Kidney epithelial cell (primary cell): ENCODE measurements around the gene OR13D1. TPM values are rescaled to one million over a fixed set of nuclear protein-coding genes. Genes with fewer than 3 reads are reported as not detected.
A peak's percentile ranks its signal among the peaks of the same experiment; 100 is the strongest.

Experiments used
- DNase-seq: peaks from one replicate; pipeline ENCODE4 v3.0.0-alpha.2; 2010; ENCODE audit warnings: low read depth
- H3K27me3 ChIP-seq: 2 replicates; pipeline ENCODE4 v1.6.0; 2011; ENCODE audit warnings: low read length; ENCODE audit not compliant: control insufficient read depth, insufficient read depth
- H3K36me3 ChIP-seq: 2 replicates; pipeline ENCODE4 v1.5.1; 2011; ENCODE audit warnings: low read length; ENCODE audit not compliant: control insufficient read depth, insufficient read depth
- H3K4me3 ChIP-seq: 2 replicates; pipeline ENCODE4 v1.5.1; 2011; ENCODE audit warnings: low read depth, mild to moderate bottlenecking, control low read depth, low read length
- CTCF ChIP-seq: IDR thresholded peaks from 2 replicates; pipeline ENCODE4 v1.5.1; 2011; ENCODE audit warnings: mild to moderate bottlenecking, moderate library complexity, low read length, control low read depth, inconsistent platforms; ENCODE audit not compliant: insufficient read depth, poor library complexity, severe bottlenecking
- total RNA-seq: library from RNA; depleted of rRNA; stranded (reverse); fragments of >200 nt; gene quantifications from 2 replicates; pipeline ENCODE4 v1.2.3, GENCODE V29; 2015

Gene OR13D1
- total RNA-seq, result not detected in 2 replicates

GRCh38 chr9:104694218-104694617 is at the start of gene OR13D1:
Gene OR13D1 (plus strand): TSS chr9:104694518. CDS start chr9:104694518, 0 bp downstream.
- TF ChIP-seq CTCF, result no peak
- H3K4me3 ChIP-seq, result no peak within 1 kb of the TSS
- no peaks in the 10 kb centered on the region for H3K27me3 ChIP-seq
- H3K36me3 ChIP-seq, result no peaks in the 10 kb centered on the region
- no peak for DNase-seq

GRCh38 chr9:104658496-104659195 is 35.7 kb upstream of the OR13D1 start:
- Histone ChIP-seq H3K27me3 (no peaks in the 10 kb centered on the region), H3K4me3 (no peak overlapping the region), H3K36me3 (no peaks in the 10 kb centered on the region)
- DNase-seq, result no peak
- TF ChIP-seq CTCF, result no peak

GRCh38 chr9:104675611-104676010 is 18.7 kb upstream of the OR13D1 start:
- H3K4me3 ChIP-seq, result no peak overlapping the region
- H3K36me3 ChIP-seq, result no peaks in the 10 kb centered on the region
- H3K27me3 ChIP-seq, result no peaks in the 10 kb centered on the region
- DNase-seq, result no peak
- no peak for TF ChIP-seq CTCF

GRCh38 chr9:104682642-104683041 is 11.7 kb upstream of the OR13D1 start:
- Histone ChIP-seq H3K27me3 (no peaks in the 10 kb centered on the region), H3K36me3 (no peaks in the 10 kb centered on the region), H3K4me3 (no peak overlapping the region)
- TF ChIP-seq CTCF, result peak; percentile 35
- peak; percentile 9 for DNase-seq

GRCh38 chr9:104686081-104686480 is 8.2 kb upstream of the OR13D1 start:
- H3K36me3 ChIP-seq, result no peaks in the 10 kb centered on the region
- no peaks in the 10 kb centered on the region for H3K27me3 ChIP-seq

More at GRCh38 chr9:104686081-104686480, 8.2 kb upstream of the OR13D1 start:
- no peak for TF ChIP-seq CTCF
- no peak overlapping the region for H3K4me3 ChIP-seq
- DNase-seq, result no peak
